DMS153 treated with DMSO at 0.1 percent for 48 hours (cell line): ENCODE data around the gene RBM6.

Experiments
- DNase-seq: peaks from one replicate; lab custom pipeline; 2025; ENCODE audit not compliant: unreplicated experiment; lab: John Stamatoyannopoulos, UW

The RBM6 gene

DNA sequence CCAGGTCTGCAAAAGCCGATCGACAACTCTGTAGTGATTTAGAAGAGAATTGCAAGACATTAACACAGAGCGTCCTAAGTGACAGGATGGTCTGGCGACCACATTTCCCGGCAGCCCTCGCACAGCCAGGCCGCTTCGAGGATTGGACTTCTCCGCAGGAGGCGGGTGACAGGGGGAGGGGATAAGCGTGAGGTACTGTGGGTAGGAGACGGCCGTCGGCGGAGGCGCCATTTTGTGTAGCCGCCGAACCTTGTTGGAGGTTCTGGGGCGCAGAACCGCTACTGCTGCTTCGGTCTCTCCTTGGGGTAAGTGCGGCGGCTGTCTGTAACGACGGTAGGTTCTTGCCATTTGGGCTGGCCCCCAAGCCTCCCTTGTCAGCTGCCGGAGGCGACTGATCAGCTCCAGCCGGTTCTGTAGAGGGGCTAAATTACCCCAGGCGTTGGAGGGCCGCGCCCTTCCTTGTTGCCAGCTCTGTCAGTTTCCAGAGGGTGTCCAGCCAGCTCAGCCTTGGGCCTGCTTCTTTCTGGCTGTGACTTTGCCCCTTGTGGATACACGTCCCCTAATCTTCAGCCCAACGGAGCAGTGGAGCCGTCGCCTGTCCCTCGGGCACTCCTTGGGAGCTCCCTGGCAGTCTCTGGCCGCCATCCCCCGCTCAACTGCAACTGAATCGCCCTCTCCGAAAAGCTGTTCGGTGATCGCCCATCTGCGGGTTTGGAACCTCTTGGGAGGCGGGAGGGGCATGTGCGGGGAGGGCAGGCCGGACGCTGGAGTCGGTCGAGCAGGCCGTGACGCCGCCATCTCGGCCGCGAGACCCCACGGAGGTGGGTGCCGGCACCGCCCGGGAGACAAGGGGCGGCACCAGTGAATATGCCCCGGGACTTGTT lies 149.0 kb downstream of the RBM6 start, which contains the start of gene RBM5:
TSS of gene RBM5 (plus strand) at position 195 of the 884 bp plus-strand sequence. CDS start 1,516 bp downstream, outside the sequence.
- DNase-seq, result peak; percentile 34

DNA sequence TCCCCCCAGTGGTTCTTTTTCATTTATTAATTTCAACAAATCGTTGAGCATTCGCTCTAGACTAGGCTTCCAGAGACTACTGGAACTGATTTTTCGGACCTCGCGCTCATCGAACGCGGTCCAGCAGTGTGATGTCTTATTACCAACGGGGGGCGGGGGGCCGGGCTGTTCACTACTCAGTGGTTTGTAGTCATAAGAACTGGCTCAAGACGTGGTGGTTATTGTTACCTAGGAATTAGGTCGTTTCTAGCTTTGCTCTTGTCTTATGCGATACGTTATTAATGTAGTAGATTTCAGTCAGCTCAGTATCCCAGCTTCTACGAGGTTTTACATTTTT lies 149.6 kb downstream of the RBM6 start:
- DNase-seq, result no peak

- no peak for DNase-seq
Measured at GRCh38 chr3:50090984-50091383, 151.0 kb downstream of the RBM6 start.

- DNase-seq, result no peak
Measured at GRCh38 chr3:50095352-50095998, 155.5 kb downstream of the RBM6 start.

- DNase-seq, result no peak
Measured at GRCh38 chr3:50100386-50100785, 160.4 kb downstream of the RBM6 start.

DNA sequence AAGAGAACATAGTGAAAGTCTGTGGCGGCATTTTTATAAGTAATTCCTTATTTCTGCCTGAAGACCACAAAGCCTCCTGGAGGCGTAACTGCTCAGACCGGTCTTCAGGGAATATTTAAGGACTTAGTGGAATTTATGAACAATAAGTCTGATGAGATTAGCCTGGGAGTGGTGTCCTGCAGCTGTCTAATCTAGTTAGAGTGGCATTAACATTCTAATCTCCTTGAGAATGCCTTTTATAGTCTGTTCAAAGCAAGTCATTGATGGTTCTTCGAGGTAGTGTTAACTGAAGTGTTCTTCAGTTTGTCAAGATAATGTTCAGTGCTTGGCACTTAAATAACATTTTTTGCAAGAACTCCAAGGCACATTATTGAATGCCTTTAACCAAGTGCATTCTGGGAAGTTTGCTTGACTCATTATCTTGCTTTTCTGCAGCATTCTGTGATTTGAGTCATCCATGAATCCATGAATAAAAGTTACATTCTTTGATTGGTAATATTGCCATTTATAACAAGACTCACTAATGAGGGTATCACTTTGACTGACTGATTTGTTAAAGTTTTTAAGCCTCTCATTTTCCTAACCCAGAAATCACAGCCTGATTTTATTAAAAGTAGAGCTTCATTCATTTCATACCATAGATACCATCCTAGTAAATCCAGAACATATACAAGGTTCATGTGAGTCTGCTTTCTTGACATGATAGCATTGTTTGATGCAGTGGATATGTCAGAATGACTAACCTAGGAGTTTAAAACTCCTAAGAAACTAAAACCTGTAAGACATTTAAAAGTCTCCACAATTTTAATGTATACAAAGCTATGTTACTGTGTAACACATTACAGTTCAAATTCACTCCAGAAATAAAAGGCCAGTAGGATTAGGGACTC lies 161.3 kb downstream of the RBM6 start:
- DNase-seq, result no peak

- no peak for DNase-seq
Measured at GRCh38 chr3:50102558-50102957, 162.6 kb downstream of the RBM6 start.

DNA sequence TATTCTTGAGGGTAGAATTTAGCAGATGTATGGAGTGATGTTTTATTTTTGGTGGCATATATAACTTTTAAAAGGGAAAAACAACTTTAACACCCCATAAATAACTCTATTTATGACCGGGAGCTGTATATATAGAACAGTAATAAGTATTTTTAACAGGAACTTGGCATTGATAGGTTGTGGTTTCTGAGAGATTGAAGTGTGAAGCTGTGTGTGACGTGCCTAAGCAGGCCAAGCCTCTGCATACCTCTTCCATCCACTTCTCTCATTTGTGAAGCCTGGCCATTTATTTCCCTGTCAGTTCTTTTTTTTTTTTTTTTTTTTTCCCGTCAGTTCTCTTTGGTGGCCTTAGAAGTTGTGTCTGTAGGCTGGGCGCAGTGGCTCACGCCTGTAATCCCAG lies 171.8 kb downstream of the RBM6 start:
- DNase-seq, result no peak

DNA sequence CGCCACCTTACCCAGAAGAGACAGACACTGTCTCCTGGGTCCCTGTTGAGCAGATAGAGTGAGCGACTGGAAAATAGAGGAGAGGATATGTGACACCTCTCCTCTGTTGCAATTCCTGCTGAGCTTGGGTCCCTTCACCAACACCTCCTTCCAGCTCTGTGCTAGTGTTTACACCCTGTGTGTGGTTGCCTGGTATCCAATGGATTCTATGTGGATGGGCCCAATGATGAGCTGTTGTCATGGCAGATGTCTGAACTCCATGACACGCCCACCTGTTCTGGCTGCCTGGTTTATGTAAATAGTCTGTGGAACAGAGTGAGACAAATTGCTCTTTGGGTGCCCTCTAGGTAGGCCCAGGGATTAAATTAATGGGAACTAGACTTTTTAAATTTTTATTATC lies 172.5 kb downstream of the RBM6 start:
- DNase-seq, result no peak

- no peak for DNase-seq
Measured at GRCh38 chr3:50117120-50117519, 177.2 kb downstream of the RBM6 start.

GRCh38 chr3:50118237-50118636 lies 178.3 kb downstream of the RBM6 start:
- no peak for DNase-seq

DNA sequence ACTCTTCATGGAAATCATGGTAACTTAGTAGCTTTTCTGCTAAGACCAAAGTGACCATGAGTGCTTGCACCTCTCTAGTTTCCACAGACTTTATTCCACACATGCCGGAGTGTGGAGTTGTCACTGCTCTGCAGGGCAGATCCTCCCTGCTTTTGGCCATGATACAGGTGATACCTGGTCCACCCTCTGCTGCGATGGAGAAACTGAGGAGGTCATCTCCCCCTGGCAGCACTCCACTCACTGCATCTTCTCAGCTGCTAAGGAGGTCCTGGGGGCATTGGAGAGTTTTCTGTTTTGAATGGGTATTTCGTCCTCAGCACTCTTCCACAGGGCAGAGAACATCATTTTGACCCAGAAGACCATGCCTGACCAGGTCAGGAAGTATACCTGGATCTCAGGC lies 179.8 kb downstream of the RBM6 start:
- DNase-seq, result no peak

DNA sequence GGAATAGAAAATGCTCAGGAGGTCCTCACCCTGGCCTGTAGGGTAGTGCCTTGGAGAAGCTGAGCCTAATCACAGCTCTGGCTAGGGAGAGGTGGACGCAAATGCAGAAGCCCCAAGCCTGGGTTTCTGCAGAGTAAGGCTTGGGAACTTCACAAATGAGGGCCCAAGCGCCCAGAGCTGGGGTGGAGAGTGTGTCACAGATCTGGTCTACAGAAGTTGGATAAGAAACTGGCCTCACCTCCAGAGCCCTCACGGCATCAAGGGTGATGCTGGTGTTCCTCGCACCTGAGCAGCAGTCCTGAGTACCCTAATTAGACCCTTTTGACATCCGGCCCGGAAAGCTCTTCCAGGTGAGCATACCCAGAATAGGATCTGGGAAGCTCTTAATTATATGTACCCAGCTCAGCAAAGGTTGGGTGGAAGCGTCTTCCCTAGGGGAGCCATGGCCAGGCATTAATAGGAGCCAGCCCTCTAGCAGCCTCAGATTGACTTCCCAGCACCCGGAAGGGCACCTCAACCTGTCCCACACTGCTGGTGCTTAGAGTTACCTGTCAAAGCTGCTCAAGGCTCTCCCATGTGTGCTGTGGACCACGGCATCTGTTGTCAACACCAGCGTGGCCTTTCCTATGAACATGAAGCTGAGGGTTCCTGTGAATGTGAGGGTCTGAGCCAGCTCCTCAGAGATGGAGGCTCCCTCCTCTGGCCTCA lies 180.6 kb downstream of the RBM6 start:
- DNase-seq, result no peak

GRCh38 chr3:50121072-50122032 lies 181.4 kb downstream of the RBM6 start:
- peak; percentile 9 for DNase-seq

DNA sequence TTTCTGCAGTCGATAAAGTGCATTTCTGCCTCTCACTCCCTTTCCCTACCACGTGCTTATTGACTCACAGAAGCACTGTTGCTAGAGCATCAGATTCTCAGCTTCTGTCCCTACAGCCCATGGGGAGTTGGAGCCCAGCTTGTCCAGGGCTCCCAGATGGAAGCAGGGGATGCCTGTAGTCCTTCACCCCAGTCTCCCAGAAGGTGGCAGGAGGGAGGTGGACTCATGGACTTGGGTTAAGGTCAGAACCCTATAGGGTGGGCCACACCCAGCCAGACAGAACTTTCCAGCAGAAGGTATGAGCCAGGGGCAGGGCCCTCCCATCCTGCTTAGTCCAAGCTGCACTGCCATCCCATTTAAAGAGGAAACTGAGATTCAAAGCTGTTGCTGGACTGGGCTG lies 182.1 kb downstream of the RBM6 start:
- no peak for DNase-seq

DNA sequence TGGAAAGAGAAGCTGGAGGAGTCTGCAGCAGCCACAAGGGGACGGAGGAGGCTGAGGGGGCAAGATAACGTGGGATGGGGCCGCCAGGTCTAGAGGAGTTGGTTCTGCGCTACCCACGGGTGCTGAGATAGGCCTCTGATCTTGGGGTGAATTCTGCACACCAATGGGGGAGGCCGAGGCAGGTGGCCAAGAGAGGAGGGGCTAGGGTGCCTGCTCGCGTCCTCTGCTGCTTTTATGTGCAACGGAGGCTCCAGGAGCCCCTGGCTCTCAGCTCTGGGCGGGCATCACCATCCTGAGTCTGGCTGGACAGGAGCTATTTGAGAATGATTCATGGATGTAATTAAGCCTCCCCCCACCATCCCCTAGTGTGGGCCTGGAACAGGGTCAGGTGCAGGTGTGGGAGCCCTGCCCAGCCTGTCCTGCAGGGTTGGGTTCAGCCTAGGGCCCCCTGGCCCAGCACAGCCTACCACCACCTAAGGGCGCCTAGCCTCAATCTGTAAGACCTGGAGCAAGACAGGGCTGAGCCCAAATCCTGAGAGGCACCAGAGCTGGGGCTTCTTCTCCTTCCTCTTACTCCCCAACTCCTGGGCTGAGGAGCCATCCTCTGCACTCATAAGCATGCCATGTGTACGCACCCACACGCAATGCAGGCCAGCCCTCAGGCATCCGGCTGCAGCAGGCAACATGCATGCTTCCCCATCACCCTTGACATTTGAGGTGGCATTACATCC lies 182.9 kb downstream of the RBM6 start:
- no peak for DNase-seq

GRCh38 chr3:50123394-50124051 lies 183.6 kb downstream of the RBM6 start:
- no peak for DNase-seq

DNA sequence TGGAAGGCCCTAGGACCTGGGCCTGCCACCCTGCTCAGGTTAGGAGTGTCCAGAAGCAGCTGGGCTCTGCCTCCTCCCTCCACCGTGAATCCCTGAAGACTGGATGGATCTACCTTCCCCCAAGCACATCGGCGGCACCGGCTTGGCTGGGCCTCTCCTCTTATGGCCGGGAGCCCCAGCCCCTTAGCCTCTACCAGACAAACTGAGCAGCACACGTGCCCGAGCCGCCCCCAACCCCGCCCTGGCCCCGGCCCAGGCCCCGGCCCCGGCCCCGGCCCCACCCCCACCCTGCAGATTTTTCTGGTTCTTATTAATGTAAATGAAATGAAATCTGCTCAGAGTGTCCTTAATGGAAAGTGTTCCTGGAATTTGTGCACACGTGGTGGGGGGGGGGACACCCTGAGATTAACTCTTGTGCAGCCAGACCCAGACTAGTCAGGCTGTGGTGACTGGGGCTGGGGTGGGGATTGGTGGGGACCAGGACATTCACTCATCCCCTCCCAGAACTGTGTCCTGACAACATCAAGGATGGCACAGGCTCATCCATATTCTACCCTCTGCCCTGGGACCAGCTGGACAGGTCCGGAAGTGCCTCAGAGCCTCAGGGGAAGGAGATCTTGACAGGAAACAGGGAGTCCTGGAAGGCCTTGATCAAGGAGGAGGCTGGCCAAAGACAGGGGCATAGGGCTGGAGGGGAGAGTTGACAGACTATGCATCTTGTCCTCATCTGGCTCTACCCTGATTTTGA lies 184.3 kb downstream of the RBM6 start:
- DNase-seq, result no peak
